Kidney (tissue), 22 donors: ENCODE results near the gene NCCRP1. TPM values are rescaled to one million over a fixed set of nuclear protein-coding genes. Genes with fewer than 3 reads are reported as not detected.

Experiments
- DNase-seq, 5 donors: peaks; one replicate each; pipeline ENCODE4 v3.0.0-alpha.2; 2013 to 2020
- FAIRE-seq: peaks from 2 replicates; lab custom pipeline; 2012; peaks lifted over from hg19 to GRCh38; lab: Jason Lieb, UNC
- H3K27ac ChIP-seq, 2 donors: one replicate each; pipeline ENCODE4 v1.7.0; 2013; ENCODE audit warnings: low read depth in 2 of 2, low read length in 2 of 2, inconsistent platforms in 1 of 2
- H3K27me3 ChIP-seq: one replicate; pipeline ENCODE4 v1.7.1; 2013; ENCODE audit warnings: low read length, inconsistent platforms; ENCODE audit not compliant: control insufficient read depth, insufficient read depth
- H3K36me3 ChIP-seq, 3 donors: one replicate each; pipeline versions ENCODE4 v1.7.0 to v1.7.1; 2013; ENCODE audit warnings: low read length in 3 of 3, control low read depth in 1 of 3, inconsistent platforms in 1 of 3; ENCODE audit not compliant: insufficient read depth in 3 of 3, control insufficient read depth in 2 of 3
- H3K4me1 ChIP-seq, 3 donors: one replicate each; pipeline versions ENCODE4 v1.7.0 to v1.7.1; 2013; ENCODE audit warnings: low read length in 3 of 3, inconsistent platforms in 1 of 3, low read depth in 1 of 3; ENCODE audit not compliant: control insufficient read depth in 2 of 3, insufficient read depth in 2 of 3
- H3K4me3 ChIP-seq, 3 donors: one replicate each; pipeline versions ENCODE4 v1.7.0 to v1.8.1; 2013; ENCODE audit warnings: low read length in 3 of 3, control low read depth in 1 of 3, inconsistent platforms in 1 of 3
- H3K9ac ChIP-seq, 3 donors: one replicate each; pipeline versions ENCODE4 v1.7.0 to v1.7.1; 2013; ENCODE audit warnings: low read length in 3 of 3, control low read depth in 1 of 3, inconsistent platforms in 1 of 3
- H3K9me3 ChIP-seq, 3 donors: one replicate each; pipeline versions ENCODE4 v1.7.0 to v1.7.1; 2013; ENCODE audit warnings: low read length in 3 of 3, control low read depth in 1 of 3, inconsistent platforms in 1 of 3; ENCODE audit not compliant: control insufficient read depth in 2 of 3, insufficient read depth in 1 of 3
- CTCF ChIP-seq: IDR thresholded peaks from 3 replicates; pipeline ENCODE4 v1.5.1; 2012; ENCODE audit warnings: mild to moderate bottlenecking, moderate library complexity, borderline replicate concordance; ENCODE audit not compliant: insufficient read depth; ENCODE audit errors: extremely low read depth
- intact Hi-C: fragments of 100-400 bp; cut with DNase I; formaldehyde crosslinking; loops from one replicate; pipeline ENCODE4 v1.11.1; 2022
- long read RNA-seq, 10 donors: library from polyadenylated mRNA in 1 of 10; unstranded in 1 of 10; transcript quantifications; one replicate each; pipeline ENCODE4 v2.0.0 and lab custom pipeline, GENCODE V29; 2021 to 2026
- polyA plus RNA-seq: library from polyadenylated mRNA; stranded (reverse); fragments of 350-450 nt; fragmentation: Illumina TruSeq; extraction: RNeasy Lipid Tissue Mini Kit (QIAGEN cat#74804); gene quantifications from one replicate; pipeline ENCODE4 v1.2.3, GENCODE V29; 2014; ENCODE audit warnings: low read depth, low replicate concordance; ENCODE audit not compliant: insufficient read depth
- total RNA-seq: library from RNA; stranded (reverse); fragmentation: NEBNext Ultra II Directional; extraction: Animal tissue kit (Norgen Biotek cat#: 25700); gene quantifications from one replicate; pipeline ENCODE4 v1.2.1, GENCODE V29; 2021
- donor health status: control.
- donor health status: control.
- donor health status: control.
- donor health status: control.
- donor health status: control.
- donor health status: DM: yes; HTN: yes; CAD: no.
- donor health status: Normal renal cell carcinoma (clear cell type).

NCCRP1 gene
- total RNA-seq, result 0.60 TPM
- polyA plus RNA-seq, result 5.5 TPM
- long read RNA-seq, donor 1, result 0 reads
- long read RNA-seq, donor 2, result 0 reads
- long read RNA-seq, donor 3, result 0 reads
- long read RNA-seq, donor 4, partial matches to known transcripts, result 5 of 5 reads
- long read RNA-seq, donor 4, other reads (novel, unspliced or antisense), result 0 of 5 reads
- long read RNA-seq, donor 5, result 0 reads
- long read RNA-seq, donor 6, result 0 reads
- long read RNA-seq, donor 7, partial matches to known transcripts, result 0 of 1 reads
- long read RNA-seq, donor 7, other reads (novel, unspliced or antisense), result 0 of 1 reads
- long read RNA-seq, donor 8, partial matches to known transcripts, result 0 of 1 reads
- long read RNA-seq, donor 8, other reads (novel, unspliced or antisense), result 0 of 1 reads
- long read RNA-seq, donor 9, result 0 reads
- long read RNA-seq, donor 10, partial matches to known transcripts, result 0 of 1 reads
- long read RNA-seq, donor 10, other reads (novel, unspliced or antisense), result 0 of 1 reads

- Histone ChIP-seq H3K36me3 (no peaks in the 10 kb centered on the region), H3K27me3 (peaks cover 4% of the 10 kb centered on the region), H3K9ac (no peak within 1 kb of the TSS), H3K4me1 (peaks cover 0 to 7% (median 0%) of the 10 kb centered on the region in 3 donors), H3K9me3 (no peaks in the 10 kb centered on the region), H3K27ac (no peak within 1 kb of the TSS), H3K4me3 (no peak within 1 kb of the TSS)
- intact Hi-C loops, result no loop called here
- TF ChIP-seq CTCF, result no peak
- DNase-seq (peak in 2 of 5 donors; percentile 32 to 74), FAIRE-seq (no peak)
Measured at GRCh38 chr19:39196860-39197562, at the start of gene NCCRP1. TSS of gene NCCRP1 (plus strand) at chr19:39196964. CDS start at chr19:39196983, 19 bp downstream.

- Histone ChIP-seq H3K27me3 (no peaks in the 10 kb centered on the region), H3K9me3 (no peaks in the 10 kb centered on the region), H3K4me1 (peaks cover 0 to 27% (median 9%) of the 10 kb centered on the region in 3 donors), H3K36me3 (peaks cover 0 to 3% (median 0%) of the 10 kb centered on the region in 3 donors), H3K9ac (no peak overlapping the region), H3K27ac (no peak overlapping the region), H3K4me3 (no peak overlapping the region)
- no peak for FAIRE-seq
- intact Hi-C loops, result no loop called here
- DNase-seq, result no peak
- TF ChIP-seq CTCF, result no peak
Measured at GRCh38 chr19:39147480-39147879, 49.3 kb upstream of the NCCRP1 start.

- Histone ChIP-seq H3K4me1 (peaks cover 0 to 29% (median 14%) of the 10 kb centered on the region in 3 donors), H3K9ac (no peak overlapping the region), H3K9me3 (no peaks in the 10 kb centered on the region), H3K27me3 (no peaks in the 10 kb centered on the region), H3K4me3 (no peak overlapping the region), H3K27ac (no peak overlapping the region), H3K36me3 (peaks cover 0 to 3% (median 0%) of the 10 kb centered on the region in 3 donors)
- intact Hi-C loops, result no loop called here
- no peak for TF ChIP-seq CTCF
- FAIRE-seq, result no peak
- DNase-seq, result no peak
Measured at GRCh38 chr19:39148939-39149529, 47.7 kb upstream of the NCCRP1 start.
